EL (cell line): Measurements from ENCODE around the gene CHEK2.
A peak's percentile ranks its signal among the peaks of the same experiment; 100 is the strongest.
"Not testable (repeated sequence)": the region's sequence is repeated elsewhere in the genome, so short reads cannot be mapped to it uniquely, and the experiment has no call there.

Source experiments
- DNase-seq: peaks from one replicate; pipeline ENCODE4 v3.0.0-alpha.2; 2016

Gene CHEK2

GRCh38 chr22:28682966-28683365 is 58.7 kb downstream of the CHEK2 start:
- DNase-seq, result not testable (repeated sequence)

GRCh38 chr22:28680813-28681490 is 60.7 kb downstream of the CHEK2 start:
- DNase-seq, result peak; percentile 15

- peak; percentile 79 for DNase-seq
Observed at GRCh38 chr22:28679611-28680287, 61.9 kb downstream of the CHEK2 start, which contains the start of gene TTC28. TSS of gene TTC28 (minus strand) at chr22:28679840. CDS start at chr22:28679723, 117 bp downstream.

GRCh38 chr22:28678778-28679610 is 62.6 kb downstream of the CHEK2 start:
- peak; percentile 26 for DNase-seq

- DNase-seq, result not testable (repeated sequence)
Observed at GRCh38 chr22:28678170-28678569, 63.5 kb downstream of the CHEK2 start.

- DNase-seq, result peak; percentile 66
Observed at GRCh38 chr22:28674121-28674563, 67.5 kb downstream of the CHEK2 start.

GRCh38 chr22:28670756-28671155 is 70.9 kb downstream of the CHEK2 start:
- DNase-seq, result peak; percentile 3

GRCh38 chr22:28670161-28670560 is 71.5 kb downstream of the CHEK2 start:
- no peak for DNase-seq

GRCh38 chr22:28669387-28669786 is 72.2 kb downstream of the CHEK2 start:
- no peak for DNase-seq

GRCh38 chr22:28663569-28663942 is 78.1 kb downstream of the CHEK2 start:
- not testable (repeated sequence) for DNase-seq

- DNase-seq, result no peak
Observed at GRCh38 chr22:28658448-28658847, 83.2 kb downstream of the CHEK2 start.

- no peak for DNase-seq
Observed at GRCh38 chr22:28656181-28656580, 85.4 kb downstream of the CHEK2 start.

- DNase-seq, result no peak
Observed at GRCh38 chr22:28650463-28650862, 91.2 kb downstream of the CHEK2 start.

GRCh38 chr22:28648792-28649191 is 92.8 kb downstream of the CHEK2 start:
- no peak for DNase-seq

GRCh38 chr22:28647216-28647615 is 94.4 kb downstream of the CHEK2 start:
- peak; percentile 4 for DNase-seq

GRCh38 chr22:28639321-28639720 is 102.3 kb downstream of the CHEK2 start:
- no peak for DNase-seq
